Skeletal muscle tissue (tissue), 4 donors: ENCODE results near the gene KCNMA1. TPM values are rescaled to one million over a fixed set of nuclear protein-coding genes. Genes with fewer than 3 reads are reported as not detected.

ENCODE experiments used
- H3K27ac ChIP-seq: one replicate; pipeline ENCODE4 v1.7.0; 2013; ENCODE audit warnings: mild to moderate bottlenecking, low read depth, low read length, inconsistent platforms
- H3K27me3 ChIP-seq, 3 donors: one replicate each; pipeline ENCODE4 v1.7.0; 2013; ENCODE audit warnings: low read length in 3 of 3; ENCODE audit not compliant: control insufficient read depth in 3 of 3, insufficient read depth in 3 of 3
- H3K36me3 ChIP-seq, 3 donors: one replicate each; pipeline ENCODE4 v1.7.0; 2013; ENCODE audit warnings: low read length in 3 of 3; ENCODE audit not compliant: control insufficient read depth in 3 of 3, insufficient read depth in 3 of 3
- H3K4me1 ChIP-seq, 3 donors: one replicate each; pipeline ENCODE4 v1.7.0; 2013; ENCODE audit warnings: low read length in 3 of 3, mild to moderate bottlenecking in 3 of 3; ENCODE audit not compliant: control insufficient read depth in 3 of 3, insufficient read depth in 3 of 3
- H3K4me3 ChIP-seq, 3 donors: one replicate each; pipeline ENCODE4 v1.7.0; 2013; ENCODE audit warnings: low read length in 3 of 3
- H3K9ac ChIP-seq, 3 donors: one replicate each; pipeline ENCODE4 v1.7.0; 2013; ENCODE audit warnings: low read length in 3 of 3, mild to moderate bottlenecking in 3 of 3, moderate library complexity in 2 of 3, low read depth in 1 of 3
- H3K9me3 ChIP-seq, 3 donors: one replicate each; pipeline ENCODE4 v1.7.0; 2013; ENCODE audit warnings: low read length in 3 of 3; ENCODE audit not compliant: control insufficient read depth in 3 of 3
- total RNA-seq: library from RNA; depleted of rRNA; stranded (reverse); fragments of >200 nt; gene quantifications from one replicate; pipeline ENCODE4 v1.2.3, GENCODE V29; 2014
- donor health status: Osteomylitis.

Gene KCNMA1
- total RNA-seq, 1 donor from 2014 or later = 18.8 TPM

GRCh38 chr10:76925636-76926405, 711.8 kb downstream of the KCNMA1 start:
- no peak overlapping the region for H3K27ac ChIP-seq

GRCh38 chr10:76922666-76923065, 714.9 kb downstream of the KCNMA1 start:
- H3K4me1 ChIP-seq = no peaks in the 10 kb centered on the region
- H3K27me3 ChIP-seq = no peaks in the 10 kb centered on the region
- no peaks in the 10 kb centered on the region for H3K36me3 ChIP-seq
- no peaks in the 10 kb centered on the region for H3K9me3 ChIP-seq
- H3K9ac ChIP-seq = no peak overlapping the region
- H3K27ac ChIP-seq = no peak overlapping the region
- no peak overlapping the region for H3K4me3 ChIP-seq

More at GRCh38 chr10:76925636-76926405, 711.8 kb downstream of the KCNMA1 start:
- Histone ChIP-seq H3K4me3 (no peak overlapping the region), H3K9ac (no peak overlapping the region), H3K9me3 (no peaks in the 10 kb centered on the region), H3K36me3 (no peaks in the 10 kb centered on the region), H3K4me1 (no peaks in the 10 kb centered on the region), H3K27me3 (no peaks in the 10 kb centered on the region)

GRCh38 chr10:76921383-76922010, 716.1 kb downstream of the KCNMA1 start:
- no peak overlapping the region for H3K9ac ChIP-seq
- no peaks in the 10 kb centered on the region for H3K27me3 ChIP-seq
- H3K4me1 ChIP-seq = no peaks in the 10 kb centered on the region
- H3K9me3 ChIP-seq = no peaks in the 10 kb centered on the region
- no peak overlapping the region for H3K4me3 ChIP-seq
- no peaks in the 10 kb centered on the region for H3K36me3 ChIP-seq
- H3K27ac ChIP-seq = no peak overlapping the region

GRCh38 chr10:76920581-76920980, 717.0 kb downstream of the KCNMA1 start:
- no peaks in the 10 kb centered on the region for H3K4me1 ChIP-seq
- H3K27ac ChIP-seq = no peak overlapping the region
- no peaks in the 10 kb centered on the region for H3K36me3 ChIP-seq
- no peaks in the 10 kb centered on the region for H3K27me3 ChIP-seq
- H3K9ac ChIP-seq = no peak overlapping the region
- H3K4me3 ChIP-seq = no peak overlapping the region
- H3K9me3 ChIP-seq = no peaks in the 10 kb centered on the region

GRCh38 chr10:76918106-76918505, 719.5 kb downstream of the KCNMA1 start:
- no peaks in the 10 kb centered on the region for H3K9me3 ChIP-seq
- H3K27ac ChIP-seq = no peak overlapping the region
- H3K4me1 ChIP-seq = no peaks in the 10 kb centered on the region
- H3K36me3 ChIP-seq = no peaks in the 10 kb centered on the region
- H3K9ac ChIP-seq = no peak overlapping the region
- H3K27me3 ChIP-seq = no peaks in the 10 kb centered on the region
- H3K4me3 ChIP-seq = no peak overlapping the region

- no peaks in the 10 kb centered on the region for H3K9me3 ChIP-seq
- no peaks in the 10 kb centered on the region for H3K36me3 ChIP-seq
- H3K4me1 ChIP-seq = no peaks in the 10 kb centered on the region
- no peak overlapping the region for H3K9ac ChIP-seq
- H3K4me3 ChIP-seq = no peak overlapping the region
- H3K27me3 ChIP-seq = no peaks in the 10 kb centered on the region
- H3K27ac ChIP-seq = no peak overlapping the region
Measured at GRCh38 chr10:76917071-76917470, 720.5 kb downstream of the KCNMA1 start.

GRCh38 chr10:76916536-76916935, 721.1 kb downstream of the KCNMA1 start:
- Histone ChIP-seq H3K4me3 (no peak overlapping the region), H3K36me3 (no peaks in the 10 kb centered on the region), H3K9ac (no peak overlapping the region), H3K9me3 (no peaks in the 10 kb centered on the region), H3K4me1 (no peaks in the 10 kb centered on the region), H3K27me3 (no peaks in the 10 kb centered on the region), H3K27ac (no peak overlapping the region)

- no peak overlapping the region for H3K27ac ChIP-seq
Measured at GRCh38 chr10:76915316-76915715, 722.3 kb downstream of the KCNMA1 start.

GRCh38 chr10:76911184-76911583, 726.4 kb downstream of the KCNMA1 start:
- H3K9me3 ChIP-seq = no peaks in the 10 kb centered on the region

More at GRCh38 chr10:76915316-76915715, 722.3 kb downstream of the KCNMA1 start:
- Histone ChIP-seq H3K4me1 (peaks cover 0 to 2% (median 2%) of the 10 kb centered on the region in 3 donors), H3K9ac (no peak overlapping the region), H3K36me3 (no peaks in the 10 kb centered on the region), H3K9me3 (no peaks in the 10 kb centered on the region), H3K27me3 (no peaks in the 10 kb centered on the region), H3K4me3 (no peak overlapping the region)

GRCh38 chr10:76910184-76910962, 727.2 kb downstream of the KCNMA1 start:
- Histone ChIP-seq H3K4me3 (no peak overlapping the region), H3K9me3 (no peaks in the 10 kb centered on the region), H3K27me3 (no peaks in the 10 kb centered on the region), H3K4me1 (peaks cover 0 to 2% (median 2%) of the 10 kb centered on the region in 3 donors), H3K36me3 (no peaks in the 10 kb centered on the region), H3K27ac (no peak overlapping the region), H3K9ac (no peak overlapping the region)

More at GRCh38 chr10:76911184-76911583, 726.4 kb downstream of the KCNMA1 start:
- Histone ChIP-seq H3K27me3 (no peaks in the 10 kb centered on the region), H3K4me3 (no peak overlapping the region), H3K4me1 (peaks cover 0 to 2% (median 2%) of the 10 kb centered on the region in 3 donors), H3K27ac (no peak overlapping the region), H3K36me3 (no peaks in the 10 kb centered on the region), H3K9ac (no peak overlapping the region)
